ENCODE data around the gene CORO2B.

GRCh38 chr15:68570974-68571373 lies 7.8 kb upstream of the CORO2B start:
- TF ChIP-seq CTCF (conservative IDR thresholded peaks at IDR 0.05; ENCODE audit: low read depth, low read length) (no peak), EZH2 (IDR thresholded peaks at IDR 0.05; ENCODE audit: borderline replicate concordance, low read depth, low read length, poor library complexity, severe bottlenecking) (no peak)

All from A673 (cell line).